Tibial nerve (tissue), 4 donors: ENCODE data around the gene CDC42BPB. TPM values are rescaled to one million over a fixed set of nuclear protein-coding genes. Genes with fewer than 3 reads are reported as not detected.

Experiments used
- total RNA-seq, 4 donors: library from RNA; depleted of rRNA; stranded (reverse); fragments of >200 nt; gene quantifications; one replicate each; pipeline ENCODE4 v1.1.0, GENCODE V29; 2016

CDC42BPB gene
- total RNA-seq, 4 donors from 2014 or later, result 115 to 172 (median 134) TPM

Other genes starting within 250 kb of the CDC42BPB start
- under 1 TPM in 1 of 4 donors, not detected in 3; 0.21 TPM for gene AMN, start 134.9 kb downstream of the CDC42BPB start, total RNA-seq
- gene LBHD2, start 26.7 kb upstream of the CDC42BPB start, total RNA-seq, result not detected
- 1 to 10 TPM in 2 of 4 donors, under 1 TPM in 2; 0.63 to 2.1 (median 1.3) TPM for gene EXOC3L4, start 37.2 kb upstream of the CDC42BPB start, total RNA-seq
- 10 to 100 TPM; 42.9 to 49.4 (median 47.8) TPM for gene TNFAIP2, start 65.9 kb upstream of the CDC42BPB start, total RNA-seq